BJ (cell line): ENCODE data around the gene SYNRG. TPM values are rescaled to one million over a fixed set of nuclear protein-coding genes. Genes with fewer than 3 reads are reported as not detected.

Source experiments
- CTCF ChIA-PET: fragments of 350-600 bp; formaldehyde crosslinking; extraction: SDS; loops from one replicate; lab custom pipeline; 2021; ENCODE audit warnings: antibody characterized with exemption, inconsistent platforms; lab: Yijun Ruan, JAX
- POLR2A ChIA-PET: fragments of 300-600 bp; sonication (Branson Sonifier 250); formaldehyde crosslinking; extraction: SDS; loops from one replicate; lab custom pipeline; 2021; ENCODE audit warnings: antibody characterized with exemption; lab: Charles Lee
- DNase-seq: peaks from one replicate; pipeline ENCODE4 v3.0.0-alpha.2; 2011; ENCODE audit warnings: low read depth
- H3K27me3 ChIP-seq: 2 replicates; pipeline ENCODE4 v1.6.0; 2011; ENCODE audit warnings: low read length; ENCODE audit not compliant: control insufficient read depth, insufficient read depth
- H3K36me3 ChIP-seq: 2 replicates; pipeline ENCODE4 v1.5.1; 2011; ENCODE audit warnings: low read length; ENCODE audit not compliant: control insufficient read depth, insufficient read depth
- H3K4me3 ChIP-seq: 2 replicates; pipeline ENCODE4 v1.5.1; 2011; ENCODE audit warnings: low read depth, mild to moderate bottlenecking, control low read depth, low read length
- polyA plus RNA-seq: library from polyadenylated mRNA; depleted of rRNA; stranded (reverse); fragments of >200 nt; gene quantifications from 2 replicates; pipeline ENCODE4 v1.2.3, GENCODE V29; 2011
- TF ChIP-seq, protein P1 (sequence below): IDR thresholded peaks from 2 replicates; pipeline ENCODE4 v1.5.1; 2011; ENCODE audit warnings: low read depth, mild to moderate bottlenecking, control low read depth, inconsistent platforms, low read length, moderate library complexity; ENCODE audit not compliant: insufficient read depth

Gene SYNRG
- polyA plus RNA-seq, 1 experiment, result 10.2 TPM

DNA sequence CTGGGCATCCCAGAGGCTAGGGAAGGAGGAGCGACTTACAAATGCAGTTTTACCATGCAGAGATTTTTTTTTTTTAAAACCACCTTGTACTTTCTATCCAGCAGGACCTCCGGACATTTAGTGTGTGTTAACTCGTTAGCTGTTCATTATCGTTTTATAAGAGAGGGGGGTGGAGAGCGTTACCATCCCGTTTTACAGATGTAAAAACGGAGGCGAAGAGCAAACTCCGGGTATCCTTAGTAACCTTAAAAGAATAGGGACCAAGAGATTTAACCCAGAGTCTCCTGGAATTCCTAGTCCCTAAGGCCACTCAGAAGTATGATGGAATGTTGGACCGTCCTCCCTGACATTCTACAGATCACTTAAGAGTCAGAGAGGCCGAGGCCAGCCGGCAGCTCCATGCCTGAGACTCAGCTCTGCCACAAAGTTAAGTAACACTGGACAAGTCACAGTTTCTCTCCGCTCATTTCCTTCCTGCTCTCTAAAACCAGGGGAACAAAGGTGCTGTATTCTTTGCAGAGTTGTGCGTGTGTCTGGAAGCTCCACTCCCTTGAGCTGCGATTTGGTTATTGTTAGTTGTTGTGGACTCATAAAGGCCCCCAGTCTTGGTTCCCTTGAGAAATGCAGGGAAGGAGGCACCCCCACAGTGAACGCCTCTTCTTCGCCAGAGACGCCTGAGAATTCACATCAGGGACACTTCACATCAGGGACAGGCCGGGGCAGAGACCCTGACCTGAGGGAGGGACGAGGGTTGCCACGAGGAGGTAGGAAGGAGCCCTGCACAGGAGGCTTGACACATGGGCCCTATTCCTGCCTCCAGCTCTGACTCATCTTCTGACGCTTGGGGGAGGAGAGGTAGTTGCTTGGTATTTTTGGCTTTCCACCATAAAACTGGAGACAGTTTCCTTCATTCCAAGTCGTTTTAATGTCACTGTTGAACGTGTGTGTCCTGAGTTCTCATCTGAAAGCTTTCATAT, 118.3 kb downstream of the SYNRG start:
- no peaks in the 10 kb centered on the region for H3K36me3 ChIP-seq
- DNase-seq, result peak; percentile 63
- H3K27me3 ChIP-seq, result no peaks in the 10 kb centered on the region
- TF ChIP-seq, protein P1, sequence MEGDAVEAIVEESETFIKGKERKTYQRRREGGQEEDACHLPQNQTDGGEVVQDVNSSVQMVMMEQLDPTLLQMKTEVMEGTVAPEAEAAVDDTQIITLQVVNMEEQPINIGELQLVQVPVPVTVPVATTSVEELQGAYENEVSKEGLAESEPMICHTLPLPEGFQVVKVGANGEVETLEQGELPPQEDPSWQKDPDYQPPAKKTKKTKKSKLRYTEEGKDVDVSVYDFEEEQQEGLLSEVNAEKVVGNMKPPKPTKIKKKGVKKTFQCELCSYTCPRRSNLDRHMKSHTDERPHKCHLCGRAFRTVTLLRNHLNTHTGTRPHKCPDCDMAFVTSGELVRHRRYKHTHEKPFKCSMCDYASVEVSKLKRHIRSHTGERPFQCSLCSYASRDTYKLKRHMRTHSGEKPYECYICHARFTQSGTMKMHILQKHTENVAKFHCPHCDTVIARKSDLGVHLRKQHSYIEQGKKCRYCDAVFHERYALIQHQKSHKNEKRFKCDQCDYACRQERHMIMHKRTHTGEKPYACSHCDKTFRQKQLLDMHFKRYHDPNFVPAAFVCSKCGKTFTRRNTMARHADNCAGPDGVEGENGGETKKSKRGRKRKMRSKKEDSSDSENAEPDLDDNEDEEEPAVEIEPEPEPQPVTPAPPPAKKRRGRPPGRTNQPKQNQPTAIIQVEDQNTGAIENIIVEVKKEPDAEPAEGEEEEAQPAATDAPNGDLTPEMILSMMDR, result no peak
- POLR2A ChIA-PET, result no interaction called here
- CTCF ChIA-PET, result interaction anchor here (0.7 to 1.3 kb wide), 10 partner anchors 10 to 118 kb away, joined by 3 to 6 read pairs (median 3); partner anchors contain the start of gene C17orf78
- H3K4me3 ChIP-seq, result peak overlapping the region; percentile 79

GRCh38 chr17:37490022-37490587, 119.1 kb downstream of the SYNRG start:
- CTCF ChIA-PET, result interaction anchor here (0.7 to 1.3 kb wide), 5 partner anchors 37 to 117 kb away, joined by 3 to 4 read pairs (median 3); no protein-coding TSS in a partner anchor
- TF ChIP-seq, protein P1, result no peak
- H3K4me3 ChIP-seq, result peak overlapping the region; percentile 79
- POLR2A ChIA-PET, result no interaction called here
- no peaks in the 10 kb centered on the region for H3K36me3 ChIP-seq
- DNase-seq, result peak; percentile 1
- H3K27me3 ChIP-seq, result no peaks in the 10 kb centered on the region

GRCh38 chr17:37489197-37490001, 119.8 kb downstream of the SYNRG start, which contains the start of gene DUSP14:
TSS of gene DUSP14 (plus strand) at chr17:37489891. CDS start at chr17:37512273, 22,382 bp downstream.
- peak; percentile 16 for DNase-seq
- POLR2A ChIA-PET, result no interaction called here
- no peaks in the 10 kb centered on the region for H3K27me3 ChIP-seq
- no peaks in the 10 kb centered on the region for H3K36me3 ChIP-seq
- H3K4me3 ChIP-seq, result peak within 1 kb of the TSS; percentile 95
- CTCF ChIA-PET, result interaction anchor here (0.7 to 1.0 kb wide), 2 partner anchors 30 to 115 kb away, joined by 3 read pairs; no protein-coding TSS in a partner anchor
- TF ChIP-seq, protein P1, result peak; percentile 8; the same call in 1 of the 2 replicates

GRCh38 chr17:37488607-37489196, 120.5 kb downstream of the SYNRG start:
- H3K36me3 ChIP-seq, result no peaks in the 10 kb centered on the region
- peak overlapping the region; percentile 95 for H3K4me3 ChIP-seq
- CTCF ChIA-PET, result interaction anchor here (1.0 to 1.3 kb wide), 3 partner anchors 10 to 30 kb away, joined by 3 read pairs; no protein-coding TSS in a partner anchor
- TF ChIP-seq, protein P1, result no peak
- peak; percentile 77 for DNase-seq
- no peaks in the 10 kb centered on the region for H3K27me3 ChIP-seq
- POLR2A ChIA-PET, result no interaction called here
